Vagina (tissue), 2 donors: ENCODE measurements around the gene CDH3.

Experiments used
- CTCF ChIP-seq, 3 experiments: fragments of 450-650 bp in 2 of 3; fragments of 200-600 bp in 1 of 3; sonication (generic) in 1 of 3; IDR thresholded peaks; one replicate each; pipeline ENCODE4 v1.5.1; 2017 to 2019; ENCODE audit warnings: antibody characterized with exemption in 3 of 3, mild to moderate bottlenecking in 2 of 3, moderate library complexity in 2 of 3
- POLR2A ChIP-seq, 2 donors: fragments of 450-650 bp; IDR thresholded peaks; one replicate each; pipeline ENCODE4 v1.6.1; 2017; ENCODE audit warnings: antibody characterized with exemption in 2 of 2, mild to moderate bottlenecking in 2 of 2, moderate library complexity in 2 of 2
- POLR2AphosphoS5 ChIP-seq, 2 donors: sonication (generic); formaldehyde crosslinking; IDR thresholded peaks; one replicate each; pipeline ENCODE4 v1.9.0; 2017; ENCODE audit warnings: antibody characterized with exemption in 2 of 2, mild to moderate bottlenecking in 2 of 2, low read depth in 1 of 2; ENCODE audit not compliant: insufficient read depth in 1 of 2

- no peak for TF ChIP-seq CTCF (IDR thresholded peaks at IDR 0.05)
- TF ChIP-seq POLR2A (IDR thresholded peaks at IDR 0.05), result no peak
- TF ChIP-seq POLR2AphosphoS5 (IDR thresholded peaks at IDR 0.05; ENCODE audit: insufficient read depth in 1 of 2, low read depth in 1 of 2), result no peak
Observed at GRCh38 chr16:68746951-68747350, 101.8 kb downstream of the CDH3 start.
